A673 (cell line): ENCODE measurements around the gene SPATS2L. TPM values are rescaled to one million over a fixed set of nuclear protein-coding genes. Genes with fewer than 3 reads are reported as not detected.

Experiments
- BruUV-seq: library from RNA; stranded (reverse); fragments of 400-500 nt; replicated peaks from 2 replicates; lab custom pipeline; 2021; lab: Mats Ljungman, UMichigan
- CTCF ChIA-PET: fragments of 300-600 bp; sonication (Branson Sonifier 250); formaldehyde crosslinking; loops from one replicate; lab custom pipeline; 2022; ENCODE audit warnings: antibody characterized with exemption; lab: Charles Lee
- POLR2A ChIA-PET: fragments of 300-600 bp; sonication (Branson Sonifier 250); formaldehyde crosslinking; loops from one replicate; lab custom pipeline; 2022; ENCODE audit warnings: antibody characterized with exemption; ENCODE audit not compliant: low non-redundant PET; lab: Charles Lee
- DNase-seq: peaks from one replicate; pipeline ENCODE4 v3.0.0-alpha.2; 2015; ENCODE audit warnings: low spot score
- H3K27ac ChIP-seq: fragments of 200-600 bp; sonication (generic); 2 replicates; pipeline ENCODE4 v1.5.1; 2016; ENCODE audit warnings: mixed run types, low read depth, mild to moderate bottlenecking, mixed read lengths, antibody characterized with exemption, low read length; ENCODE audit not compliant: poor library complexity, severe bottlenecking
- H3K27me3 ChIP-seq: fragments of 200-600 bp; sonication (generic); replicated peaks from 2 replicates; pipeline ENCODE4 v1.6.1; 2017; ENCODE audit warnings: mixed run types, low read depth, mild to moderate bottlenecking, mixed read lengths, antibody characterized with exemption, low read length; ENCODE audit not compliant: insufficient read depth, poor library complexity
- H3K36me3 ChIP-seq: fragments of 200-600 bp; sonication (generic); 2 replicates; pipeline ENCODE4 v1.6.1; 2016; ENCODE audit warnings: mixed run types, mild to moderate bottlenecking, mixed read lengths, antibody characterized with exemption, low read length; ENCODE audit not compliant: insufficient read depth, poor library complexity, severe bottlenecking
- H3K4me1 ChIP-seq: fragments of 200-600 bp; sonication (generic); 2 replicates; pipeline ENCODE4 v1.6.1; 2017; ENCODE audit warnings: mixed run types, mild to moderate bottlenecking, mixed read lengths, antibody characterized with exemption, low read length; ENCODE audit not compliant: insufficient read depth, poor library complexity, severe bottlenecking
- H3K4me3 ChIP-seq: fragments of 200-600 bp; sonication (generic); 2 replicates; pipeline ENCODE4 v1.5.1; 2016; ENCODE audit warnings: low read depth, mixed run types, mild to moderate bottlenecking, mixed read lengths, low read length; ENCODE audit not compliant: poor library complexity, severe bottlenecking
- H3K9me3 ChIP-seq: fragments of 200-600 bp; sonication (generic); 2 replicates; pipeline ENCODE4 v1.6.1; 2016; ENCODE audit warnings: mixed run types, low read depth, mild to moderate bottlenecking, mixed read lengths, antibody characterized with exemption, low read length; ENCODE audit not compliant: poor library complexity, severe bottlenecking
- EZH2 ChIP-seq: fragments of 200-600 bp; sonication (generic); IDR thresholded peaks from 2 replicates; pipeline ENCODE4 v1.6.1; 2017; ENCODE audit warnings: borderline replicate concordance, low read depth, mild to moderate bottlenecking, mixed read lengths, antibody characterized with exemption, low read length; ENCODE audit not compliant: poor library complexity, severe bottlenecking
- intact Hi-C: fragments of 100-400 bp; cut with micrococcal nuclease; formaldehyde crosslinking; loops from one replicate; pipeline ENCODE4 v1.10.0; 2022; ENCODE audit not compliant: unreplicated experiment
- total RNA-seq: library from RNA; stranded (reverse); gene quantifications from 2 replicates; pipeline ENCODE4 v1.2.3, GENCODE V29; 2021
- TF ChIP-seq, protein P1 (sequence below): fragments of 300-800, 200-600 bp; sonication (generic); conservative IDR thresholded peaks from 2 replicates; pipeline ENCODE4 v1.5.1; 2017; ENCODE audit warnings: low read depth, mild to moderate bottlenecking, antibody characterized with exemption, low read length, moderate library complexity, mixed read lengths

Gene SPATS2L
- total RNA-seq, 1 experiment from 2014 or later = 10.0 TPM

- no peak for TF ChIP-seq EZH2
- TF ChIP-seq, protein P1, sequence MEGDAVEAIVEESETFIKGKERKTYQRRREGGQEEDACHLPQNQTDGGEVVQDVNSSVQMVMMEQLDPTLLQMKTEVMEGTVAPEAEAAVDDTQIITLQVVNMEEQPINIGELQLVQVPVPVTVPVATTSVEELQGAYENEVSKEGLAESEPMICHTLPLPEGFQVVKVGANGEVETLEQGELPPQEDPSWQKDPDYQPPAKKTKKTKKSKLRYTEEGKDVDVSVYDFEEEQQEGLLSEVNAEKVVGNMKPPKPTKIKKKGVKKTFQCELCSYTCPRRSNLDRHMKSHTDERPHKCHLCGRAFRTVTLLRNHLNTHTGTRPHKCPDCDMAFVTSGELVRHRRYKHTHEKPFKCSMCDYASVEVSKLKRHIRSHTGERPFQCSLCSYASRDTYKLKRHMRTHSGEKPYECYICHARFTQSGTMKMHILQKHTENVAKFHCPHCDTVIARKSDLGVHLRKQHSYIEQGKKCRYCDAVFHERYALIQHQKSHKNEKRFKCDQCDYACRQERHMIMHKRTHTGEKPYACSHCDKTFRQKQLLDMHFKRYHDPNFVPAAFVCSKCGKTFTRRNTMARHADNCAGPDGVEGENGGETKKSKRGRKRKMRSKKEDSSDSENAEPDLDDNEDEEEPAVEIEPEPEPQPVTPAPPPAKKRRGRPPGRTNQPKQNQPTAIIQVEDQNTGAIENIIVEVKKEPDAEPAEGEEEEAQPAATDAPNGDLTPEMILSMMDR = no peak
- Histone ChIP-seq H3K36me3 (peaks cover 4% of the 10 kb centered on the region), H3K9me3 (no peaks in the 10 kb centered on the region), H3K4me1 (no peaks in the 10 kb centered on the region), H3K27me3 (no peaks in the 10 kb centered on the region), H3K27ac (no peak overlapping the region), H3K4me3 (no peak overlapping the region)
- no TSS peak for BruUV-seq
- DNase-seq = no peak
- CTCF ChIA-PET = no interaction called here
- POLR2A ChIA-PET = no interaction called here
- intact Hi-C loops = no loop called here
Measured at GRCh38 chr2:200488169-200488568, 181.7 kb downstream of the SPATS2L start.

DNA sequence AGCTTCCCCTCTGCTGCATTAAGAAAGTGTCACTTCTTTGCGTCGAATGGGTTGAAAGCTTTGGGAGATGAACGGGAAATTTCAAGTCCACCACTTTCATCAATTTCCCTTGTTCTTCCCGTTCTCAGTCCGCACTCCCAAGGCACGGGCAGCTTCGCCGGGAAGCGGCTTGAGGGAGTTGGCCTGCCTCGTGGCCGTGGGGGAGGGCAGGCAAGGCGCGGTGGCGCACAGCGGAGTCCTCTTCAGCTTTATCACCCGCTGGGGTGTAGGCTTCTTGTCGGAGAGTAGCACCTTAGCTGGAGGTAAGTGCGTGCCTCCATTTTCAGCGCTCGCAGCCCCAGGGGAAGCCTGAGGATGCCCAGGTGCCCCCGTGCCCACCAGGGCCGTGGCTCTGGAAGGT, 183.5 kb downstream of the SPATS2L start:
- TF ChIP-seq EZH2 = no peak
- TF ChIP-seq, protein P1 = no peak
- no peaks in the 10 kb centered on the region for H3K9me3 ChIP-seq
- H3K4me3 ChIP-seq = no peak overlapping the region
- H3K36me3 ChIP-seq = peaks cover 8% of the 10 kb centered on the region
- ChIA-PET POLR2A (no interaction called here), CTCF (no interaction called here)
- no peaks in the 10 kb centered on the region for H3K27me3 ChIP-seq
- intact Hi-C loops = no loop called here
- H3K4me1 ChIP-seq = no peaks in the 10 kb centered on the region
- no TSS peak for BruUV-seq
- H3K27ac ChIP-seq = no peak overlapping the region
- DNase-seq = no peak

- CTCF ChIA-PET = no interaction called here
- POLR2A ChIA-PET = no interaction called here
- no peaks in the 10 kb centered on the region for H3K9me3 ChIP-seq
- H3K4me3 ChIP-seq = no peak overlapping the region
- TF ChIP-seq, protein P1 = no peak
- TF ChIP-seq EZH2 = no peak
- intact Hi-C loops = no loop called here
- H3K4me1 ChIP-seq = no peaks in the 10 kb centered on the region
- H3K27ac ChIP-seq = no peak overlapping the region
- BruUV-seq = no TSS peak
- no peaks in the 10 kb centered on the region for H3K27me3 ChIP-seq
- DNase-seq = no peak
- H3K36me3 ChIP-seq = peaks cover 17% of the 10 kb centered on the region
Measured at GRCh38 chr2:200492656-200493055, 186.2 kb downstream of the SPATS2L start.
